Neuronal stem cell (in vitro differentiated cells): ENCODE data around the gene ZSCAN2.
"Not testable (repeated sequence)": the region's sequence is repeated elsewhere in the genome, so short reads cannot be mapped to it uniquely, and the experiment has no call there.

Experiments
- DNase-seq: peaks from one replicate; pipeline ENCODE4 v3.0.0-alpha.2; 2013; ENCODE audit warnings: low spot score
- H2AFZ ChIP-seq: one replicate; pipeline ENCODE4 v1.6.1; 2013; ENCODE audit warnings: mild to moderate bottlenecking, low read length, inconsistent platforms
- H2AK5ac ChIP-seq: 2 replicates; pipeline ENCODE4 v1.6.1; 2013; ENCODE audit warnings: low read depth, mild to moderate bottlenecking, inconsistent platforms, low read length, moderate library complexity, mixed read lengths
- H2BK120ac ChIP-seq: 2 replicates; pipeline ENCODE4 v1.6.1; 2013; ENCODE audit warnings: low read depth, mild to moderate bottlenecking, inconsistent platforms, low read length, moderate library complexity, mixed read lengths
- H2BK12ac ChIP-seq: one replicate; pipeline ENCODE4 v1.6.1; 2013; ENCODE audit warnings: low read length, inconsistent platforms
- H2BK15ac ChIP-seq: 2 replicates; pipeline ENCODE4 v1.6.1; 2013; ENCODE audit warnings: mild to moderate bottlenecking, low read length, inconsistent platforms, mixed read lengths
- H2BK5ac ChIP-seq: one replicate; pipeline ENCODE4 v1.6.1; 2013; ENCODE audit warnings: inconsistent platforms, mild to moderate bottlenecking, low read length, moderate library complexity
- H3K14ac ChIP-seq: one replicate; pipeline ENCODE4 v1.6.1; 2013; ENCODE audit warnings: low read length, inconsistent platforms
- H3K18ac ChIP-seq: 2 replicates; pipeline ENCODE4 v1.6.1; 2013; ENCODE audit warnings: low read length, inconsistent platforms
- H3K23ac ChIP-seq: 2 replicates; pipeline ENCODE4 v1.6.1; 2013; ENCODE audit warnings: low read depth, mild to moderate bottlenecking, mixed read lengths, low read length, inconsistent platforms; ENCODE audit not compliant: poor library complexity
- H3K27ac ChIP-seq: replicated peaks from 3 replicates; pipeline ENCODE4 v1.5.1; 2013; ENCODE audit warnings: low read length, inconsistent platforms
- H3K27me3 ChIP-seq, 3 experiments: 2 replicates each; pipeline ENCODE4 v1.6.1; 2013; ENCODE audit warnings: low read length in 3 of 3, mild to moderate bottlenecking in 2 of 3, inconsistent platforms in 1 of 3, low read depth in 1 of 3, mixed read lengths in 1 of 3, moderate library complexity in 1 of 3; ENCODE audit not compliant: control insufficient read depth in 3 of 3, insufficient read depth in 3 of 3
- H3K36me3 ChIP-seq, 2 donors: replicated peaks in 1 of 2; 2 replicates each; pipeline ENCODE4 v1.6.1; 2013; ENCODE audit warnings: low read length in 2 of 2; ENCODE audit not compliant: control insufficient read depth in 2 of 2, insufficient read depth in 2 of 2
- H3K4ac ChIP-seq: 2 replicates; pipeline ENCODE4 v1.6.1; 2013; ENCODE audit warnings: inconsistent platforms, mild to moderate bottlenecking, low read length, moderate library complexity
- H3K4me1 ChIP-seq, 2 donors: 1 replicate in 1 of 2; 2 replicates in 1 of 2; pipeline ENCODE4 v1.6.1; 2013; ENCODE audit warnings: low read length in 2 of 2, low read depth in 1 of 2; ENCODE audit not compliant: control insufficient read depth in 2 of 2, insufficient read depth in 1 of 2
- H3K4me2 ChIP-seq: one replicate; pipeline ENCODE4 v1.6.1; 2013; ENCODE audit warnings: mild to moderate bottlenecking, low read length, inconsistent platforms; ENCODE audit not compliant: insufficient read depth, poor library complexity, severe bottlenecking
- H3K4me3 ChIP-seq, 2 donors: 2 replicates each; pipeline ENCODE4 v1.5.1; 2013; ENCODE audit warnings: low read length in 2 of 2, mild to moderate bottlenecking in 2 of 2, inconsistent platforms in 1 of 2, moderate library complexity in 1 of 2
- H3K79me1 ChIP-seq: one replicate; pipeline ENCODE4 v1.6.1; 2013; ENCODE audit warnings: low read depth, mild to moderate bottlenecking, inconsistent platforms, low read length, moderate library complexity
- H3K9ac ChIP-seq: one replicate; pipeline ENCODE4 v1.6.1; 2013; ENCODE audit warnings: mild to moderate bottlenecking, low read depth, low read length, inconsistent platforms; ENCODE audit not compliant: poor library complexity
- H3K9me3 ChIP-seq, 2 donors: replicated peaks in 1 of 2; 2 replicates each; pipeline versions ENCODE3 to v1.6.1; 2013; ENCODE audit warnings: low read length in 2 of 2, mild to moderate bottlenecking in 2 of 2, inconsistent platforms in 1 of 2, low read depth in 1 of 2, mixed read lengths in 1 of 2, moderate library complexity in 1 of 2; ENCODE audit not compliant: control insufficient read depth in 2 of 2, insufficient read depth in 1 of 2
- H4K8ac ChIP-seq: one replicate; pipeline ENCODE4 v1.6.1; 2013; ENCODE audit warnings: low read depth, mild to moderate bottlenecking, inconsistent platforms, low read length, moderate library complexity
- H4K91ac ChIP-seq: one replicate; pipeline ENCODE4 v1.6.1; 2013; ENCODE audit warnings: low read length, low read depth, mild to moderate bottlenecking, inconsistent platforms; ENCODE audit not compliant: poor library complexity
- WGBS, 2 donors: extraction: QIAGEN DNeasy Blood & Tissue Kit; methylation state at CpG; one replicate each; pipeline ENCODE4 v1.1.7; 2013; ENCODE audit warnings: missing lambda C conversion rate in 2 of 2, mixed read lengths in 1 of 2; ENCODE audit not compliant: insufficient read length in 2 of 2, insufficient replicate concordance in 1 of 2; ENCODE audit errors: extremely low coverage in 2 of 2; 5-methylcytosine and 5-hydroxymethylcytosine counted together

The ZSCAN2 gene

GRCh38 chr15:84577891-84578290 lies 22.9 kb upstream of the ZSCAN2 start:
- not testable (repeated sequence) for H2AK5ac ChIP-seq, H2BK15ac ChIP-seq, H3K79me1 ChIP-seq

GRCh38 chr15:84579261-84579721 lies 21.5 kb upstream of the ZSCAN2 start:
- not testable (repeated sequence) for H3K9me3 ChIP-seq, H2BK15ac ChIP-seq, H2AFZ ChIP-seq, H3K27ac ChIP-seq, H3K36me3 ChIP-seq, H3K4me2 ChIP-seq, H3K9ac ChIP-seq, H3K18ac ChIP-seq, H3K4me1 ChIP-seq, H3K4ac ChIP-seq, H3K23ac ChIP-seq, H2BK5ac ChIP-seq, H4K8ac ChIP-seq, H2BK12ac ChIP-seq, DNase-seq, H2AK5ac ChIP-seq, H3K79me1 ChIP-seq, H4K91ac ChIP-seq, H3K4me3 ChIP-seq, H2BK120ac ChIP-seq
- H3K27me3 ChIP-seq = peaks cover 0 to 27% (median 0%) of the 10 kb centered on the region in 3 experiments
- WGBS, 2 donors = no CpG with 5 or more reads among the region's 7 CpGs
- peak overlapping the region; percentile 38 for H3K14ac ChIP-seq

More at GRCh38 chr15:84577891-84578290, 22.9 kb upstream of the ZSCAN2 start:
- not testable (repeated sequence) for H4K91ac ChIP-seq, H2BK120ac ChIP-seq, H3K4me3 ChIP-seq, H3K9me3 ChIP-seq, H3K9ac ChIP-seq, H3K4me1 ChIP-seq, H4K8ac ChIP-seq, H3K36me3 ChIP-seq, H2BK5ac ChIP-seq, H3K23ac ChIP-seq, H3K4me2 ChIP-seq, H2AFZ ChIP-seq, H2BK12ac ChIP-seq, H3K27ac ChIP-seq, H3K4ac ChIP-seq, H3K14ac ChIP-seq, DNase-seq, H3K18ac ChIP-seq
- H3K27me3 ChIP-seq = peaks cover 0 to 25% (median 0%) of the 10 kb centered on the region in 3 experiments
- no CpG with 5 or more reads among the region's 6 CpGs for WGBS, 2 donors

GRCh38 chr15:84581676-84582428 lies 19.0 kb upstream of the ZSCAN2 start:
- WGBS, 2 donors = no CpG with 5 or more reads among the region's 7 CpGs
- H3K36me3 ChIP-seq, H3K23ac ChIP-seq, H3K9ac ChIP-seq, H3K27ac ChIP-seq, H3K4me1 ChIP-seq, H2BK12ac ChIP-seq, DNase-seq, H2BK15ac ChIP-seq, H3K4me2 ChIP-seq, H3K14ac ChIP-seq, H3K9me3 ChIP-seq, H4K8ac ChIP-seq, H3K18ac ChIP-seq, H2AFZ ChIP-seq, H2BK5ac ChIP-seq, H3K4ac ChIP-seq, H4K91ac ChIP-seq, H2BK120ac ChIP-seq, H3K79me1 ChIP-seq, H3K4me3 ChIP-seq, H2AK5ac ChIP-seq: not testable (repeated sequence)
- peaks cover 0 to 19% (median 0%) of the 10 kb centered on the region in 3 experiments for H3K27me3 ChIP-seq

- WGBS, 2 donors = no CpG with 5 or more reads among the region's 2 CpGs
- H4K91ac ChIP-seq = no peak overlapping the region
- H2AK5ac ChIP-seq = no peak overlapping the region
- no peak overlapping the region for H3K18ac ChIP-seq
- H2BK12ac ChIP-seq = no peak overlapping the region
- no peak overlapping the region for H2BK120ac ChIP-seq
- H2AFZ ChIP-seq = no peak overlapping the region
- H3K4me1 ChIP-seq = peaks cover 0 to 11% of the 10 kb centered on the region in 2 donors
- H3K36me3 ChIP-seq = no peaks in the 10 kb centered on the region
- no peaks in the 10 kb centered on the region for H3K9me3 ChIP-seq
- H3K4me3 ChIP-seq = no peak overlapping the region
- H2BK15ac ChIP-seq = no peak overlapping the region
- H3K9ac ChIP-seq = no peak overlapping the region
- no peak for DNase-seq
- H3K14ac ChIP-seq = no peak overlapping the region
- no peak overlapping the region for H3K4ac ChIP-seq
- no peak overlapping the region for H3K4me2 ChIP-seq
- H4K8ac ChIP-seq = no peak overlapping the region
- no peak overlapping the region for H3K27ac ChIP-seq
- H3K23ac ChIP-seq = no peak overlapping the region
- peaks cover 0 to 19% (median 0%) of the 10 kb centered on the region in 3 experiments for H3K27me3 ChIP-seq
- no peak overlapping the region for H2BK5ac ChIP-seq
- H3K79me1 ChIP-seq = no peaks in the 10 kb centered on the region
Observed at GRCh38 chr15:84582583-84583157, 18.1 kb upstream of the ZSCAN2 start.
